CD4-positive, alpha-beta T cell treated with Interferon gamma for 1 hour (primary cell): ENCODE results near the gene OLIG2.

Experiments used
- DNase-seq: peaks from one replicate; pipeline ENCODE4 v3.0.0-alpha.2; 2020

OLIG2 gene

GRCh38 chr21:33069243-33069642 is 43.5 kb downstream of the OLIG2 start:
- no peak for DNase-seq

GRCh38 chr21:33069645-33069993 is 43.9 kb downstream of the OLIG2 start:
- DNase-seq, result no peak

- peak; percentile 43 for DNase-seq
Observed at GRCh38 chr21:33069994-33070743, 44.4 kb downstream of the OLIG2 start, which contains the start of gene OLIG1. Gene OLIG1, plus strand, starts transcription at chr21:33070141. Its CDS starts 106 bp downstream, at chr21:33070247.

GRCh38 chr21:33070744-33070997 is 44.9 kb downstream of the OLIG2 start:
- DNase-seq, result no peak

- no peak for DNase-seq
Observed at GRCh38 chr21:33070998-33071769, 45.4 kb downstream of the OLIG2 start.

- DNase-seq, result no peak
Observed at GRCh38 chr21:33071770-33072306, 46.1 kb downstream of the OLIG2 start.

- no peak for DNase-seq
Observed at GRCh38 chr21:33073636-33074035, 47.9 kb downstream of the OLIG2 start.

GRCh38 chr21:33075128-33075527 is 49.4 kb downstream of the OLIG2 start:
- DNase-seq, result no peak

GRCh38 chr21:33075596-33076195 is 50.0 kb downstream of the OLIG2 start:
- no peak for DNase-seq

GRCh38 chr21:33076600-33077329 is 51.0 kb downstream of the OLIG2 start:
- DNase-seq, result no peak
